Transverse colon (tissue), 4 donors: Measurements from ENCODE around the gene CDH13. TPM values are rescaled to one million over a fixed set of nuclear protein-coding genes. Genes with fewer than 3 reads are reported as not detected.
A peak's percentile ranks its signal among the peaks of the same experiment; 100 is the strongest.

ENCODE experiments used
- DNase-seq: peaks from one replicate; pipeline ENCODE4 v3.0.0-alpha.2; 2019
- H3K27ac ChIP-seq, 4 donors: fragments of 200-600 bp; sonication (generic); 2 replicates each; pipeline ENCODE4 v1.5.1; 2016 to 2018; ENCODE audit warnings: inconsistent platforms in 4 of 4
- H3K27me3 ChIP-seq: fragments of 200-600 bp; sonication (generic); 2 replicates; pipeline ENCODE4 v1.5.1; 2017; ENCODE audit warnings: inconsistent platforms
- H3K36me3 ChIP-seq, 4 donors: fragments of 200-600 bp; sonication (generic); 2 replicates each; pipeline ENCODE4 v1.5.1; 2017 to 2019; ENCODE audit warnings: inconsistent platforms in 4 of 4
- H3K4me1 ChIP-seq, 4 donors: fragments of 200-600 bp; sonication (generic); 2 replicates each; pipeline ENCODE4 v1.5.1; 2017 to 2020; ENCODE audit warnings: inconsistent platforms in 4 of 4
- H3K4me3 ChIP-seq, 4 donors: fragments of 200-600 bp; sonication (generic); 1 replicate in 1 of 4; 2 replicates in 3 of 4; pipeline versions ENCODE4 v1.5.1 to v1.6.1; 2017 to 2019; ENCODE audit warnings: inconsistent platforms in 4 of 4
- H3K9me3 ChIP-seq, 2 donors: fragments of 200-600 bp; sonication (generic); 2 replicates each; pipeline ENCODE4 v1.5.1; 2017 to 2019; ENCODE audit warnings: inconsistent platforms in 2 of 2
- EP300 ChIP-seq: sonication (generic); formaldehyde crosslinking; IDR thresholded peaks from one replicate; pipeline ENCODE4 v1.6.1; 2017; ENCODE audit warnings: antibody characterized with exemption, low read depth
- POLR2A ChIP-seq: fragments of 450-650 bp; IDR thresholded peaks from one replicate; pipeline ENCODE4 v1.6.1; 2016; ENCODE audit warnings: antibody characterized with exemption, mild to moderate bottlenecking, moderate library complexity
- POLR2AphosphoS5 ChIP-seq, 3 donors: sonication (generic); formaldehyde crosslinking; IDR thresholded peaks; one replicate each; pipeline ENCODE4 v1.6.1; 2016; ENCODE audit warnings: antibody characterized with exemption in 3 of 3
- WGBS, 2 donors: methylation state at CpG; one replicate each; pipeline ENCODE4 v1.1.5; 2018; ENCODE audit warnings: low coverage in 1 of 2; 5-methylcytosine and 5-hydroxymethylcytosine counted together
- in situ Hi-C, 4 donors: fragments of 200-750 bp; cut with MboI; loops; one replicate each; pipeline versions ENCODE4 v1.15.0 to v1.15.1; 2017; ENCODE audit warnings: low sequenced_read_pairs in 3 of 4, low pct_ligation_motif_present in 1 of 4, low pct_unique_long_range_greater_than_20kb in 1 of 4
- intact Hi-C: fragments of 100-400 bp; cut with DNase I; formaldehyde crosslinking; loops from one replicate; pipeline ENCODE4 v1.15.1; 2023; ENCODE audit warnings: low total_unique reads
- total RNA-seq, 4 donors: library from RNA; depleted of rRNA; stranded (reverse); fragments of >200 nt; gene quantifications; one replicate each; pipeline ENCODE4 v1.1.0, GENCODE V29; 2016
- TF ChIP-seq, protein P1 (sequence below), 5 experiments: fragments of 200-600 bp in 3 of 5; fragments of 450-650 bp in 2 of 5; sonication (generic) in 3 of 5; IDR thresholded peaks; 1 replicate in 2 of 5; 2 replicates in 3 of 5; pipeline ENCODE4 v1.5.1; 2016 to 2017; ENCODE audit warnings: antibody characterized with exemption in 5 of 5, inconsistent platforms in 3 of 5, mild to moderate bottlenecking in 2 of 5, moderate library complexity in 1 of 5

The CDH13 gene
- total RNA-seq, 4 donors from 2014 or later: 3.8 to 28.1 (median 5.8) TPM

DNA sequence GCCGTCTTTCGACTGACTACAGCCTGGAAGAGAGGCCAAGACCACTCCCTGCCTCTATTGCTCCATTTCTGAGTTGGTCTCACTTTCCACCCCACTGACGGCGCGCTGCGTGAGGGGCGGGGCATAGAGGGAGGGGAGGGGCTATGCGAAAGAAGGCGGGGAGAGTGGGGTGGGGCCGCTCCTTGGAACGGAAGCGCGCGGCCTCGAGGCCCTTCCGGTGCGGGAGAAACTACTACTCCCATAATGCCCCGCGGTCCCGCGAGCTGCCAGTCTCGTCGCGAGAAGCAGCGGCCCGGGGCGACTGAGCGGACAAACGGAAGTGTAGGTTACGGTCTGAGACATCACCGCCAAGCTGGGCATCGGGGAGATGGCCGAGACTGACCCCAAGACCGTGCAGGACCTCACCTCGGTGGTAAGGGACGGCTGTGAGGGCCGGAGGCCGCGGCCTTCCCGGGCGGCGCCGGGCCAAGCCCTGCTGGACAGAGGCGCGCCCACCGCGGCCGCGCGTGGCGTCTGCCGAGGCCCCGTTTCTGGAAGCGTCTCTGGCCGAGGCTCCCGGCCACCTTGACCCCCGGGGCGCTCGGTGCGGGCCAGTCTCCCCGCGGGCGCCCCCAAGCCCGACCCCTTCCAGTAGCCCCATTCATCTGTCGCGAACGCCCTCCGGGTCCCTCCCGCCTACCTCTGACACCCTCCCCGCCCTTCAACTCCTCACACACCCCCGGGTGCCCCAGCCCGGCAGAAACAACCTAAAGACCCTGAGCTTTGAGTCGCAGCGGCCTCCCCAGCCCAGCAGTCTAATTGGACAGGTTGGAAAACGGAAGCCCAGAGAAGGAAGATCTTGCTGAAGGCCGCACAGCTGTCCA is 1181.2 kb downstream of the CDH13 start, which contains the start of gene HSBP1:
HSBP1 (plus strand) TSS at position 269 of the 863 bp plus-strand sequence; CDS start at position 368, 99 bp downstream.
- intact Hi-C loops (no loop called here), in situ Hi-C loops (loop anchor here in 3 of 4 donors (25.0 kb wide), 2 partner anchors 254 to 379 kb away; partner anchors contain the start of genes ADAD2 (in 1 of the 3) and TAF1C (in 1 of the 3))
- H3K4me1 ChIP-seq: peaks cover 7 to 35% (median 10%) of the 10 kb centered on the region in 4 donors
- H3K27ac ChIP-seq: peak within 1 kb of the TSS; percentile 87 to 95 (median 90)
- TF ChIP-seq, protein P1, sequence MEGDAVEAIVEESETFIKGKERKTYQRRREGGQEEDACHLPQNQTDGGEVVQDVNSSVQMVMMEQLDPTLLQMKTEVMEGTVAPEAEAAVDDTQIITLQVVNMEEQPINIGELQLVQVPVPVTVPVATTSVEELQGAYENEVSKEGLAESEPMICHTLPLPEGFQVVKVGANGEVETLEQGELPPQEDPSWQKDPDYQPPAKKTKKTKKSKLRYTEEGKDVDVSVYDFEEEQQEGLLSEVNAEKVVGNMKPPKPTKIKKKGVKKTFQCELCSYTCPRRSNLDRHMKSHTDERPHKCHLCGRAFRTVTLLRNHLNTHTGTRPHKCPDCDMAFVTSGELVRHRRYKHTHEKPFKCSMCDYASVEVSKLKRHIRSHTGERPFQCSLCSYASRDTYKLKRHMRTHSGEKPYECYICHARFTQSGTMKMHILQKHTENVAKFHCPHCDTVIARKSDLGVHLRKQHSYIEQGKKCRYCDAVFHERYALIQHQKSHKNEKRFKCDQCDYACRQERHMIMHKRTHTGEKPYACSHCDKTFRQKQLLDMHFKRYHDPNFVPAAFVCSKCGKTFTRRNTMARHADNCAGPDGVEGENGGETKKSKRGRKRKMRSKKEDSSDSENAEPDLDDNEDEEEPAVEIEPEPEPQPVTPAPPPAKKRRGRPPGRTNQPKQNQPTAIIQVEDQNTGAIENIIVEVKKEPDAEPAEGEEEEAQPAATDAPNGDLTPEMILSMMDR (IDR thresholded peaks at IDR 0.05): no peak
- TF ChIP-seq POLR2A (peak; percentile 65), POLR2AphosphoS5 (IDR thresholded peaks at IDR 0.05) (peak; percentile 72 to 85 (median 85)), EP300 (no peak)
- no peaks in the 10 kb centered on the region for H3K9me3 ChIP-seq
- no peaks in the 10 kb centered on the region for H3K36me3 ChIP-seq
- DNase-seq: peak; percentile 97
- H3K27me3 ChIP-seq: no peaks in the 10 kb centered on the region
- 2% methylated on average over 46 of the region's 76 CpGs; no CpG with 5 or more reads in 1 of the 2 donors for WGBS, 2 donors
- peak within 1 kb of the TSS; percentile 78 to 100 (median 94) for H3K4me3 ChIP-seq

GRCh38 chr16:83808573-83809014 is 1181.8 kb downstream of the CDH13 start:
- WGBS, 2 donors: 0 to 19% methylated on average over 1 to 11 of the region's 11 CpGs

GRCh38 chr16:83809092-83809491 is 1182.3 kb downstream of the CDH13 start:
- intact Hi-C loops: no loop called here

More at GRCh38 chr16:83808573-83809014, 1181.8 kb downstream of the CDH13 start:
- in situ Hi-C loops (loop anchor here in 3 of 4 donors (25.0 kb wide), 2 partner anchors 254 to 379 kb away; partner anchors contain the start of genes ADAD2 (in 1 of the 3) and TAF1C (in 1 of the 3)), intact Hi-C loops (no loop called here)
- no peaks in the 10 kb centered on the region for H3K9me3 ChIP-seq
- peak overlapping the region; percentile 78 to 100 (median 94) for H3K4me3 ChIP-seq
- TF ChIP-seq, protein P1 (IDR thresholded peaks at IDR 0.05): no peak
- TF ChIP-seq POLR2AphosphoS5 (IDR thresholded peaks at IDR 0.05): no peak
- no peak for TF ChIP-seq POLR2A
- no peak for TF ChIP-seq EP300
- peak overlapping the region; percentile 87 to 95 (median 90) for H3K27ac ChIP-seq
- H3K4me1 ChIP-seq: peaks cover 8 to 38% (median 12%) of the 10 kb centered on the region in 4 donors
- H3K36me3 ChIP-seq: no peaks in the 10 kb centered on the region
- H3K27me3 ChIP-seq: no peaks in the 10 kb centered on the region
- no peak for DNase-seq

More at GRCh38 chr16:83809092-83809491, 1182.3 kb downstream of the CDH13 start:
- in situ Hi-C loops: loop anchor here in 3 of 4 donors (25.0 kb wide), 2 partner anchors 253 to 378 kb away; partner anchors contain the start of genes ADAD2 (in 1 of the 3) and TAF1C (in 1 of the 3)
- H3K36me3 ChIP-seq: no peaks in the 10 kb centered on the region
- H3K4me3 ChIP-seq: peak overlapping the region in 3 of 4 donors; percentile 78 to 100 (median 98)
- peak overlapping the region in 2 of 4 donors; percentile 88 to 95 for H3K27ac ChIP-seq
- H3K4me1 ChIP-seq: peaks cover 11 to 40% (median 16%) of the 10 kb centered on the region in 4 donors
- WGBS, 2 donors: 88 to 91% methylated on average over 7 to 13 of the region's 13 CpGs
- DNase-seq: no peak
- no peaks in the 10 kb centered on the region for H3K9me3 ChIP-seq
- TF ChIP-seq POLR2AphosphoS5 (IDR thresholded peaks at IDR 0.05): no peak
- no peak for TF ChIP-seq POLR2A
- TF ChIP-seq, protein P1 (IDR thresholded peaks at IDR 0.05): no peak
- TF ChIP-seq EP300: no peak
- no peaks in the 10 kb centered on the region for H3K27me3 ChIP-seq
